AG10803 (cell line): ENCODE results near the gene TFR2.

Experiments used
- DNase-seq: peaks from one replicate; pipeline ENCODE4 v3.0.0; 2010; ENCODE audit warnings: low read depth
- H3K4me3 ChIP-seq: 2 replicates; pipeline ENCODE4 v1.5.1; 2011; ENCODE audit warnings: mild to moderate bottlenecking, low read length, control low read depth
- TF ChIP-seq, protein P1 (sequence below): conservative IDR thresholded peaks from 2 replicates; pipeline ENCODE4 v1.5.1; 2011; ENCODE audit warnings: mild to moderate bottlenecking, low read length, control low read depth, inconsistent platforms

TFR2 gene

DNA sequence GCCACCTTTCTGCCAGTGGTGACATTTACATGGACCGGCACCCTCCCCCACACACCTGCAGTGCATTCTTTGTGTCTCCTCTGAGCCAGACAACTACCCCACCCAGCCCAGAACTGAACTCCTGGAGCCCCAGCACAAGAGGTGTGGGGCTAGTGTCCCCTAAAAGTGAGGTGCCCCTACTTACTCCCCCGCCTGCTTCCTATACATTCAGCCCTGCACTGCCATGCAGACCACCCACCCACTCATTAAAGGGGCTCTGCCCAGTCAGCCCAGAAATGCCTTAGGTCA lies 69.6 kb downstream of the TFR2 start:
- TF ChIP-seq, protein P1, sequence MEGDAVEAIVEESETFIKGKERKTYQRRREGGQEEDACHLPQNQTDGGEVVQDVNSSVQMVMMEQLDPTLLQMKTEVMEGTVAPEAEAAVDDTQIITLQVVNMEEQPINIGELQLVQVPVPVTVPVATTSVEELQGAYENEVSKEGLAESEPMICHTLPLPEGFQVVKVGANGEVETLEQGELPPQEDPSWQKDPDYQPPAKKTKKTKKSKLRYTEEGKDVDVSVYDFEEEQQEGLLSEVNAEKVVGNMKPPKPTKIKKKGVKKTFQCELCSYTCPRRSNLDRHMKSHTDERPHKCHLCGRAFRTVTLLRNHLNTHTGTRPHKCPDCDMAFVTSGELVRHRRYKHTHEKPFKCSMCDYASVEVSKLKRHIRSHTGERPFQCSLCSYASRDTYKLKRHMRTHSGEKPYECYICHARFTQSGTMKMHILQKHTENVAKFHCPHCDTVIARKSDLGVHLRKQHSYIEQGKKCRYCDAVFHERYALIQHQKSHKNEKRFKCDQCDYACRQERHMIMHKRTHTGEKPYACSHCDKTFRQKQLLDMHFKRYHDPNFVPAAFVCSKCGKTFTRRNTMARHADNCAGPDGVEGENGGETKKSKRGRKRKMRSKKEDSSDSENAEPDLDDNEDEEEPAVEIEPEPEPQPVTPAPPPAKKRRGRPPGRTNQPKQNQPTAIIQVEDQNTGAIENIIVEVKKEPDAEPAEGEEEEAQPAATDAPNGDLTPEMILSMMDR = no peak
- H3K4me3 ChIP-seq = no peak overlapping the region
- DNase-seq = no peak

DNA sequence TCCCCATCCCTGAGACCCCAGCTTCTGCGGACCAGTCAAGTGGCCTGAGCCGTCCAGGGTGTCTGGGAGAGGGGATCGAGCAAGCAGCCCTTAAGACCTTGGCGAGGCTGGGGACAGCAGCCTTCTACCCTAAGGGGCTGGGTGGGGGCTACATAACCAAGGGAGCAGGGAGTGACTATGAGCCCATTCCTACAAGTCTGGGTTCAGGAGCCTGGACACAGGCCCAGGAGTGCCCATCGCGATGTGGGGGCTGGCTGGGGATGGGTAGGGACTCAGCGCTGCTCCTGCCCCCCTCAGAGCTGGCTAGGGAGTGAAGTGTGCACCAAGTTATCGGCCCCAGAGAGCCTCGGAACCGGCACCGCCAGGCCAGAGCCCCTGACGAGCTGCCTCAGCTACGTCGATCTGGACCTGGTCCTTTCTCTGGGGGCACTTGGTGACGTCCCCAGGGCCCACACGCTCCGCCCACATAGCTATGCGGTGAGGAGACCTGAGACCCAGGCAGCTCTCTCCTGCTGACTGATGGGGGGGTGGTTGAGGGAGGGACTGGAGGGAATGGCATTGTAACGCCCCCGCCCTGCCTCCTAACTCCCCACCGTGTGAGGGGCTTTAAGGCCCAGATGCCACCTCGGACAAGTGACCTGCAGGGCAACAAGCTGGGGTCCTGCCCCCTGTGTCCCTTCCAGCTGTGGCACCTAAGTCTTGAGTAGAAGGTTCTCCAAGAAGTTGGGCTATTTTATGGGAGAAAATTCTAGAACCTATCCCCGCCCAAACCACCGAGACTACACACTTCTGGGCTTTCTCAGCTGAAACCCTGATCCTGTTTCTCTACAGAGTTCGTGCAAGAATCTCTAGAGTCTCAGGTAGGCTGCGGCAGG lies 70.2 kb downstream of the TFR2 start:
- no peak for DNase-seq
- TF ChIP-seq, protein P1 = no peak
- H3K4me3 ChIP-seq = no peak overlapping the region
